ENCODE measurements around the gene ARHGAP25.

The ARHGAP25 gene

DNA sequence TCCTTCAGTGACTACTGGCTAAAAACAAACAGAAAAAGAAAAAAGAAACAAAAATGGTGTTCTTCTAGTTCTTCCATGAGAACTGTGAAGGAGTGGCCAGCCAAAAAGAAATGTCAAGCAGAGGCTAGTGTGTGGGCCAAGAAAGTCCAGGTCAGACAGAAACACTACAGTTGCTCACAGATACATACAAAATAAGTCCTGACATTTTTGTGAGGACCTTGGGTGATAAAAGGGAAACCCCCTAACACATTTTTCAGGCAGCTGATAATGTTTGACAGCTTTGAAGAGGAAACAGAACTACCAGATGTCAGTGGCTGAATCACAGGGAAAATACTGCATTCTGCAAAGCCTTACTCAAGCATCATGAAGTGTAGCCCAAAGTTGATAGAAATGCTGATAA, 28.1 kb downstream of the ARHGAP25 start:
- H3K27me3 ChIP-seq (ENCODE audit: control insufficient read depth, low read length) = no peaks in the 10 kb centered on the region
- H3F3A ChIP-seq (ENCODE audit: control insufficient read depth, insufficient read depth) = peaks cover 29% of the 10 kb centered on the region
- H3K4me3 ChIP-seq (ENCODE audit: low read length) = peak overlapping the region; percentile 41
- no peaks in the 10 kb centered on the region for H3K9me2 ChIP-seq (replicated peaks; ENCODE audit: control insufficient read depth, low read length)
- H3K9me3 ChIP-seq (ENCODE audit: control insufficient read depth, insufficient read depth, low read length) = no peaks in the 10 kb centered on the region
- peaks cover 16% of the 10 kb centered on the region for H3K79me2 ChIP-seq (ENCODE audit: control insufficient read depth, low read length)
- no peaks in the 10 kb centered on the region for H3K36me3 ChIP-seq (ENCODE audit: control insufficient read depth, low read length)
- peak overlapping the region; percentile 59 for H3K27ac ChIP-seq (ENCODE audit: low read depth, low read length)
- TF ChIP-seq, protein P1, sequence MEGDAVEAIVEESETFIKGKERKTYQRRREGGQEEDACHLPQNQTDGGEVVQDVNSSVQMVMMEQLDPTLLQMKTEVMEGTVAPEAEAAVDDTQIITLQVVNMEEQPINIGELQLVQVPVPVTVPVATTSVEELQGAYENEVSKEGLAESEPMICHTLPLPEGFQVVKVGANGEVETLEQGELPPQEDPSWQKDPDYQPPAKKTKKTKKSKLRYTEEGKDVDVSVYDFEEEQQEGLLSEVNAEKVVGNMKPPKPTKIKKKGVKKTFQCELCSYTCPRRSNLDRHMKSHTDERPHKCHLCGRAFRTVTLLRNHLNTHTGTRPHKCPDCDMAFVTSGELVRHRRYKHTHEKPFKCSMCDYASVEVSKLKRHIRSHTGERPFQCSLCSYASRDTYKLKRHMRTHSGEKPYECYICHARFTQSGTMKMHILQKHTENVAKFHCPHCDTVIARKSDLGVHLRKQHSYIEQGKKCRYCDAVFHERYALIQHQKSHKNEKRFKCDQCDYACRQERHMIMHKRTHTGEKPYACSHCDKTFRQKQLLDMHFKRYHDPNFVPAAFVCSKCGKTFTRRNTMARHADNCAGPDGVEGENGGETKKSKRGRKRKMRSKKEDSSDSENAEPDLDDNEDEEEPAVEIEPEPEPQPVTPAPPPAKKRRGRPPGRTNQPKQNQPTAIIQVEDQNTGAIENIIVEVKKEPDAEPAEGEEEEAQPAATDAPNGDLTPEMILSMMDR (IDR thresholded peaks at IDR 0.05; ENCODE audit: low read depth, low read length, poor library complexity, severe bottlenecking) = no peak
- TF ChIP-seq EZH2phosphoT487 (IDR thresholded peaks at IDR 0.05; ENCODE audit: borderline replicate concordance, low read length) = no peak
- H3K4me2 ChIP-seq (ENCODE audit: low read length) = peak overlapping the region; percentile 58
- no peaks in the 10 kb centered on the region for H4K20me1 ChIP-seq (ENCODE audit: control insufficient read depth, insufficient read depth, low read depth, low read length)
- H3K4me1 ChIP-seq (ENCODE audit: control insufficient read depth, low read length) = peaks cover 69% of the 10 kb centered on the region

DNA sequence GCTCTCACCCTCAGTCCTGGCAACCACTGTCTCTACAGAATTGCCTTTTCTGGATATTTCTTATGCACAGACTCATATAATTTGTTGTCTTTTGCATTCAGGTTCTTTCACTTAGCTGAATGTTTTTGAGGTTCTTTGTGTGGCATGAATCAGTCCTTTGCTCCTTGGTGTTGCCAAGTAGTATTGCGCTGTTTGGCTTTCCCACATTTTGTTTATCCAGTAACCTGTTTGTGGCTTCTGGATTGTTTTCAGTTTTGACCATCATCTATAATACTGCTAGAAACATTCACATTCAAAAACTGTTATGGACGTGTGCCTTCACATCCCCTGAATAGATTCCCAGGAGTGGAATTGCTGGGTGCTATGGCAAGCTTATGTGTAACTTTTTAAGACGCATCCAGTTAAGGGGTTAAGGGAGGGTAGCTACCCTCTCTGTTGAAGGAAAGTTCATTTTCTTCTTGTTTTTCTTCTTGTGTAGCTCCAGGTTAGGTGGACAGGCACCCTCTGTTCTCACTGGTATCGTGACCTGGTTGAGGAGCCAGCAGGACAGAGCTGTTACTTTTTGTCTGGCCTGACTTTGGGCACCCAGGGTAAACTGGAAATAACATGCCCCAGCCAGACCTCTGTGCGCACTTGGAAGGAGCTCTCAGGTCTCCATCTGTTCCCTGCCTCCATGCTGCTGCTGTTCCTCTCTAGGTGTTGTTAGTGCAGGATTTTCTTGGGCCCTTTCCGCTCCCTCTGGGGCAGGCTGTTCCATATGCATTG, 29.6 kb downstream of the ARHGAP25 start:
- H3K4me3 ChIP-seq (ENCODE audit: low read length) = no peak overlapping the region
- H3F3A ChIP-seq (ENCODE audit: control insufficient read depth, insufficient read depth) = peaks cover 29% of the 10 kb centered on the region
- no peak overlapping the region for H3K27ac ChIP-seq (ENCODE audit: low read depth, low read length)
- no peaks in the 10 kb centered on the region for H4K20me1 ChIP-seq (ENCODE audit: control insufficient read depth, insufficient read depth, low read depth, low read length)
- H3K9me2 ChIP-seq (replicated peaks; ENCODE audit: control insufficient read depth, low read length) = no peaks in the 10 kb centered on the region
- H3K4me1 ChIP-seq (ENCODE audit: control insufficient read depth, low read length) = peaks cover 84% of the 10 kb centered on the region
- H3K9me3 ChIP-seq (ENCODE audit: control insufficient read depth, insufficient read depth, low read length) = no peaks in the 10 kb centered on the region
- TF ChIP-seq, protein P1 (IDR thresholded peaks at IDR 0.05; ENCODE audit: low read depth, low read length, poor library complexity, severe bottlenecking) = no peak
- no peak for TF ChIP-seq EZH2phosphoT487 (IDR thresholded peaks at IDR 0.05; ENCODE audit: borderline replicate concordance, low read length)
- H3K79me2 ChIP-seq (ENCODE audit: control insufficient read depth, low read length) = peaks cover 29% of the 10 kb centered on the region
- H3K4me2 ChIP-seq (ENCODE audit: low read length) = peak overlapping the region; percentile 37
- no peaks in the 10 kb centered on the region; the same call in 1 of the 2 replicates for H3K36me3 ChIP-seq (ENCODE audit: control insufficient read depth, low read length)
- H3K27me3 ChIP-seq (ENCODE audit: control insufficient read depth, low read length) = no peaks in the 10 kb centered on the region

DNA sequence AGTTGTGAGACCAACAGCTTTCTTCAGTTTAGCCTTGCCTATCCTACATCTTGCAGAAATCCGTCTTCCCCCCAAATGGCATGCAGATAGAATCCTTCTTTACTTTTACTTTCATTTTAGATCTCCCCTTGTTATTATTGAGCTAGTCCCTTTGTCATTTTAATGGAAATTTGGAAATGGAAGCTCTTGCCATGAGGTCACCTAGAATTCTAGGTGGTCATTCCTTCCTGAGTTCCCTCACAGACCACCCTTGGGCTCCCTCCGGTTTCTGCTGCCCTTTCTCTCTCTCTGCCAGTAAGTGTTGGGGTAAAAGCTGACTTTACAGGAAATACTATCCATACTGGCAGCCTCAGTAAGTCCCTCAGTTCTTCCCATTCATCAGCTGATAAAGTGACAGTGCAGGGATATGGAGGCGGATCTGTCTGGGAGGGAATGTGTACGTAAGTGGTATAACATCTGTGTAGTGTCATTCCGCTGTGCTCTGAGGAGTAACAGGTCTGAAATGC, 30.2 kb downstream of the ARHGAP25 start:
- Histone ChIP-seq H4K20me1 (ENCODE audit: control insufficient read depth, insufficient read depth, low read depth, low read length) (no peaks in the 10 kb centered on the region), H3K79me2 (ENCODE audit: control insufficient read depth, low read length) (peaks cover 35% of the 10 kb centered on the region), H3F3A (ENCODE audit: control insufficient read depth, insufficient read depth) (peaks cover 32% of the 10 kb centered on the region), H3K27ac (ENCODE audit: low read depth, low read length) (no peak overlapping the region), H3K4me1 (ENCODE audit: control insufficient read depth, low read length) (peaks cover 90% of the 10 kb centered on the region), H3K9me3 (ENCODE audit: control insufficient read depth, insufficient read depth, low read length) (no peaks in the 10 kb centered on the region), H3K4me2 (ENCODE audit: low read length) (peak overlapping the region; percentile 37), H3K9me2 (replicated peaks; ENCODE audit: control insufficient read depth, low read length) (no peaks in the 10 kb centered on the region), H3K36me3 (ENCODE audit: control insufficient read depth, low read length) (no peaks in the 10 kb centered on the region; the same call in 1 of the 2 replicates), H3K27me3 (ENCODE audit: control insufficient read depth, low read length) (no peaks in the 10 kb centered on the region), H3K4me3 (ENCODE audit: low read length) (no peak overlapping the region)
- TF ChIP-seq, protein P1 (IDR thresholded peaks at IDR 0.05; ENCODE audit: low read depth, low read length, poor library complexity, severe bottlenecking) = no peak
- TF ChIP-seq EZH2phosphoT487 (IDR thresholded peaks at IDR 0.05; ENCODE audit: borderline replicate concordance, low read length) = no peak
